RWPE1 (cell line): ENCODE results near the gene ASIC5.

Experiments
- CTCF ChIA-PET: fragments of 350-600 bp; sonication (Branson Sonifier 250); formaldehyde crosslinking; extraction: SDS; loops from one replicate; lab custom pipeline; 2021; lab: Yijun Ruan, JAX
- POLR2A ChIA-PET: fragments of 400-600 bp; formaldehyde crosslinking; extraction: SDS; loops from one replicate; lab custom pipeline; 2020; ENCODE audit warnings: antibody characterized with exemption; ENCODE audit not compliant: low non-redundant PET; lab: Yijun Ruan, JAX
- DNase-seq: peaks from one replicate; pipeline ENCODE4 v3.0.0; 2012; ENCODE audit warnings: low spot score
- H3K27ac ChIP-seq: fragments of 450-650 bp; 2 replicates; pipeline ENCODE4 v1.5.1; 2017
- TF ChIP-seq, protein P1 (sequence below): fragments of 450-650 bp; conservative IDR thresholded peaks from 2 replicates; pipeline ENCODE4 v1.5.1; 2017; ENCODE audit warnings: low read depth, mild to moderate bottlenecking

ASIC5 gene

GRCh38 chr4:155781249-155781831 is 84.7 kb downstream of the ASIC5 start:
- H3K27ac ChIP-seq = no peak overlapping the region
- ChIA-PET POLR2A (no interaction called here), CTCF (interaction anchor here (0.6 kb wide), 1 partner anchor 1271 kb away, joined by 3 read pairs; no protein-coding TSS in a partner anchor)
- no peak for DNase-seq
- TF ChIP-seq, protein P1, sequence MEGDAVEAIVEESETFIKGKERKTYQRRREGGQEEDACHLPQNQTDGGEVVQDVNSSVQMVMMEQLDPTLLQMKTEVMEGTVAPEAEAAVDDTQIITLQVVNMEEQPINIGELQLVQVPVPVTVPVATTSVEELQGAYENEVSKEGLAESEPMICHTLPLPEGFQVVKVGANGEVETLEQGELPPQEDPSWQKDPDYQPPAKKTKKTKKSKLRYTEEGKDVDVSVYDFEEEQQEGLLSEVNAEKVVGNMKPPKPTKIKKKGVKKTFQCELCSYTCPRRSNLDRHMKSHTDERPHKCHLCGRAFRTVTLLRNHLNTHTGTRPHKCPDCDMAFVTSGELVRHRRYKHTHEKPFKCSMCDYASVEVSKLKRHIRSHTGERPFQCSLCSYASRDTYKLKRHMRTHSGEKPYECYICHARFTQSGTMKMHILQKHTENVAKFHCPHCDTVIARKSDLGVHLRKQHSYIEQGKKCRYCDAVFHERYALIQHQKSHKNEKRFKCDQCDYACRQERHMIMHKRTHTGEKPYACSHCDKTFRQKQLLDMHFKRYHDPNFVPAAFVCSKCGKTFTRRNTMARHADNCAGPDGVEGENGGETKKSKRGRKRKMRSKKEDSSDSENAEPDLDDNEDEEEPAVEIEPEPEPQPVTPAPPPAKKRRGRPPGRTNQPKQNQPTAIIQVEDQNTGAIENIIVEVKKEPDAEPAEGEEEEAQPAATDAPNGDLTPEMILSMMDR = no peak

- TF ChIP-seq, protein P1 = no peak
- DNase-seq = no peak
- CTCF ChIA-PET = interaction anchor here (0.6 kb wide), 1 partner anchor 1271 kb away, joined by 3 read pairs; no protein-coding TSS in a partner anchor
- no peak overlapping the region for H3K27ac ChIP-seq
- POLR2A ChIA-PET = no interaction called here
Observed at GRCh38 chr4:155780775-155781174, 85.3 kb downstream of the ASIC5 start.
